Natural killer cell (primary cell): ENCODE data around the gene ZNF764. TPM values are rescaled to one million over a fixed set of nuclear protein-coding genes. Genes with fewer than 3 reads are reported as not detected.

ENCODE experiments used
- ATAC-seq, 3 donors: fragments of 150-1000 bp in 2 of 3; fragments of 200-7000 bp in 1 of 3; cut with Tn5 transposase; 1 replicate in 1 of 3; 2 replicates in 2 of 3; pipeline ENCODE4 v1.10.0; 2021; ENCODE audit warnings: mild to moderate bottlenecking in 2 of 3, moderate library complexity in 2 of 3
- DNase-seq, 2 donors: peaks; one replicate each; pipeline versions ENCODE4 v3.0.0 to v3.0.0-alpha.2; 2013 to 2021; ENCODE audit warnings: mixed read lengths in 1 of 2
- H3K27ac ChIP-seq: one replicate; pipeline ENCODE4 v1.5.1; 2013; ENCODE audit warnings: mild to moderate bottlenecking, low read length
- H3K27me3 ChIP-seq: one replicate; pipeline ENCODE4 v1.6.1; 2013; ENCODE audit warnings: low read length; ENCODE audit not compliant: control insufficient read depth, insufficient read depth
- H3K36me3 ChIP-seq: one replicate; pipeline ENCODE4 v1.6.1; 2013; ENCODE audit warnings: low read length; ENCODE audit not compliant: control insufficient read depth, insufficient read depth
- H3K4me1 ChIP-seq: one replicate; pipeline ENCODE4 v1.6.1; 2013; ENCODE audit warnings: low read length; ENCODE audit not compliant: control insufficient read depth, insufficient read depth
- H3K4me3 ChIP-seq: one replicate; pipeline ENCODE4 v1.5.1; 2013; ENCODE audit warnings: low read length
- H3K9me3 ChIP-seq: one replicate; pipeline ENCODE4 v1.6.1; 2013; ENCODE audit warnings: low read length; ENCODE audit not compliant: control insufficient read depth, insufficient read depth
- H3K27ac Mint-ChIP-seq, 2 donors: one replicate each; pipeline ENCODE4 v1.8.0; 2022; ENCODE audit warnings: mild to moderate bottlenecking in 2 of 2, mixed read lengths in 2 of 2, moderate library complexity in 1 of 2
- H3K27me3 Mint-ChIP-seq, 2 donors: one replicate each; pipeline ENCODE4 v1.8.0; 2022; ENCODE audit warnings: low read depth in 2 of 2, mixed read lengths in 2 of 2
- H3K36me3 Mint-ChIP-seq: one replicate; pipeline ENCODE4 v1.8.0; 2022; ENCODE audit warnings: mixed read lengths
- H3K4me1 Mint-ChIP-seq, 2 donors: one replicate each; pipeline ENCODE4 v1.8.0; 2022; ENCODE audit warnings: mixed read lengths in 2 of 2
- H3K4me3 Mint-ChIP-seq: one replicate; pipeline ENCODE4 v1.8.0; 2022; ENCODE audit warnings: mild to moderate bottlenecking, moderate library complexity, mixed read lengths
- H3K9me3 Mint-ChIP-seq, 2 donors: one replicate each; pipeline ENCODE4 v1.8.0; 2022; ENCODE audit warnings: mixed read lengths in 2 of 2
- WGBS: methylation state at CpG from one replicate; pipeline ENCODE4 v1.1.7; 2013; ENCODE audit warnings: missing lambda C conversion rate; ENCODE audit not compliant: insufficient coverage; 5-methylcytosine and 5-hydroxymethylcytosine counted together
- intact Hi-C: fragments of 100-400 bp; cut with micrococcal nuclease; formaldehyde crosslinking; loops from one replicate; pipeline ENCODE4 v1.14.2; 2022
- total RNA-seq, 4 donors: library from RNA; stranded (reverse); fragments of 120-200 nt in 1 of 4; gene quantifications; one replicate each; pipeline versions ENCODE4 v1.2.3 to v1.2.4, GENCODE V29; 2013 to 2022
- TF ChIP-seq, protein P1 (sequence below): fragments of 200-600 bp; IDR thresholded peaks from one replicate; pipeline ENCODE4 v1.8.0; 2022; ENCODE audit warnings: antibody characterized with exemption

ZNF764 gene
- total RNA-seq, 3 donors from 2014 or later (not counting 1 experiment from before 2014, with no cell fraction given): 9.6 to 13.0 (median 11.7) TPM

DNA sequence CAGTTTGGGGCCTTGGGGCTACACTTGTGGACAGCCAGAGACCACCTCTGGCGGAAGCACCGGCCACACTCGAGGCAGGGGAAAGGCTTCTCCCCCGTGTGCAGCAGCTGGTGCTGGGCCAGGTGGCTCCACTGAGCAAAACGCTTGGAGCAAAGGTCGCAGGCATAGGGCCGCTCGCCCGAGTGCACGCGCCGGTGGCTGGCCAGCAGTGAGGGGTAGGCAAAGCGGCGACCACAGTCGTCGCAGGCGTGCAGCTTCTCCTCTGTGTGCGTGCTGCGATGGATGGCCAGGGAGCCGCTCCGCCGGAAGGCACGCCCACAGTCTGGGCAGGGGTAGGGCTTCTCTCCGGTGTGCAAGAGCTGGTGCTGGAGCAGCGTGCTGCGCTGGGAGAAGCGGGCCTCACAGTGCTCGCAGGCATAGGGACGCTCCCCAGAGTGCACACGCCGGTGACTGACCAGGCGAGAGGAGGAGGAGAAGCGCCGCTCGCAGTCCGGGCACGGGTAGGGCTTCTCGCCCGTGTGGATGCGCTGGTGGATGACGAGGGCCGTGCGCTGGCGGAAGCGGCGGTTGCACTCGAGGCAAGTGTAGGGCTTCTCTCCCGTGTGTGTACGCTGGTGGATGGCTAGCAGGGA, 46.3 kb upstream of the ZNF764 start:
- intact Hi-C loops: no loop called here
- H3K4me3 ChIP-seq: no peak overlapping the region
- DNase-seq: no peak
- Mint-ChIP-seq H3K36me3 (no peaks in the 10 kb centered on the region), H3K4me3 (no peak overlapping the region), H3K4me1 (peaks cover 0 to 8% of the 10 kb centered on the region in 2 donors), H3K9me3 (no peaks in the 10 kb centered on the region), H3K27me3 (no peaks in the 10 kb centered on the region), H3K27ac (no peak overlapping the region)
- H3K9me3 ChIP-seq: no peaks in the 10 kb centered on the region
- H3K4me1 ChIP-seq: peaks cover 11% of the 10 kb centered on the region
- H3K36me3 ChIP-seq: peaks cover 26% of the 10 kb centered on the region
- ATAC-seq: no peak
- no peak overlapping the region for H3K27ac ChIP-seq
- TF ChIP-seq, protein P1, sequence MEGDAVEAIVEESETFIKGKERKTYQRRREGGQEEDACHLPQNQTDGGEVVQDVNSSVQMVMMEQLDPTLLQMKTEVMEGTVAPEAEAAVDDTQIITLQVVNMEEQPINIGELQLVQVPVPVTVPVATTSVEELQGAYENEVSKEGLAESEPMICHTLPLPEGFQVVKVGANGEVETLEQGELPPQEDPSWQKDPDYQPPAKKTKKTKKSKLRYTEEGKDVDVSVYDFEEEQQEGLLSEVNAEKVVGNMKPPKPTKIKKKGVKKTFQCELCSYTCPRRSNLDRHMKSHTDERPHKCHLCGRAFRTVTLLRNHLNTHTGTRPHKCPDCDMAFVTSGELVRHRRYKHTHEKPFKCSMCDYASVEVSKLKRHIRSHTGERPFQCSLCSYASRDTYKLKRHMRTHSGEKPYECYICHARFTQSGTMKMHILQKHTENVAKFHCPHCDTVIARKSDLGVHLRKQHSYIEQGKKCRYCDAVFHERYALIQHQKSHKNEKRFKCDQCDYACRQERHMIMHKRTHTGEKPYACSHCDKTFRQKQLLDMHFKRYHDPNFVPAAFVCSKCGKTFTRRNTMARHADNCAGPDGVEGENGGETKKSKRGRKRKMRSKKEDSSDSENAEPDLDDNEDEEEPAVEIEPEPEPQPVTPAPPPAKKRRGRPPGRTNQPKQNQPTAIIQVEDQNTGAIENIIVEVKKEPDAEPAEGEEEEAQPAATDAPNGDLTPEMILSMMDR: no peak
- WGBS: 97% methylated on average over 49 of the region's 49 CpGs
- no peaks in the 10 kb centered on the region for H3K27me3 ChIP-seq

GRCh38 chr16:30603945-30604315, 45.8 kb upstream of the ZNF764 start:
- peaks cover 6% of the 10 kb centered on the region for H3K4me1 ChIP-seq
- no peak overlapping the region for H3K27ac ChIP-seq
- H3K9me3 ChIP-seq: no peaks in the 10 kb centered on the region
- Mint-ChIP-seq H3K27me3 (no peaks in the 10 kb centered on the region), H3K36me3 (no peaks in the 10 kb centered on the region), H3K4me1 (peaks cover 0 to 3% of the 10 kb centered on the region in 2 donors), H3K4me3 (no peak overlapping the region), H3K9me3 (no peaks in the 10 kb centered on the region), H3K27ac (no peak overlapping the region)
- DNase-seq (no peak), ATAC-seq (no peak)
- WGBS: 95% methylated on average over 7 of the region's 7 CpGs
- TF ChIP-seq, protein P1: no peak
- H3K27me3 ChIP-seq: no peaks in the 10 kb centered on the region
- peaks cover 26% of the 10 kb centered on the region for H3K36me3 ChIP-seq
- H3K4me3 ChIP-seq: no peak overlapping the region
- intact Hi-C loops: no loop called here

DNA sequence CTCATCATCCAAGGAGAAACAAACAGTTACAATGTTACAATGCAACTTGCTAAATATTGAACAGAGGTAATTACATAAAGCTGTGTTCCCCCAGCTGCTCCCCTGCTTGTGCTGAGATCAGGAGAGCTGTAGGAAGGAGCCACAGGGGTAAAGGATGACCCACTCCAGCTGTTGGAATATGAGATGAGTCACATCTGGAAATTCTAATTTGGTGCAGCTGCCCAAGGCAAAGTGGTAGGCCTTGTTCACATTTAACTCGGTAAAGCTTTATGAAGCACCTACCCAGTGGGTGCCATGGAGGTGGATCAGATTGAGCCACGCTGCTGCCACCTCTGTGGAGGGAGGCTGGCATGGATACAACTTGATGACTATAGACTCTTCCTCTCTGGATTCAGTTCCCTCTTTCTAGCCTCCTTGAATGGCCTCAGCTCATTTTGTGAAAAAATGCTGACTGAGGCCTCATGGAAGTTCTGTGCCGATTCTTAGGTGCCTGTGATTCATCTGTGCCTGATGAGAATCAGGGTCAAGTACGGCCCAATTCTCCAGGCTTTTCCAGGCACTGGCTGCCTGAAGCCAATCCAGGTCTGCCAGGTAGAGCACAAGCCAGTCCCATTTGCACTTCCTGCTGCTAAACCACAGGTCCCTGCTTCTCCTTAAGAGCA, 44.6 kb upstream of the ZNF764 start:
- no peak for ATAC-seq
- no peaks in the 10 kb centered on the region for H3K36me3 Mint-ChIP-seq

More for the DNA sequence above, 44.6 kb upstream of the ZNF764 start:
- H3K4me3 Mint-ChIP-seq: no peak overlapping the region
- Histone ChIP-seq H3K27ac (no peak overlapping the region), H3K4me1 (peaks cover 3% of the 10 kb centered on the region), H3K9me3 (no peaks in the 10 kb centered on the region), H3K36me3 (peaks cover 26% of the 10 kb centered on the region), H3K27me3 (no peaks in the 10 kb centered on the region), H3K4me3 (no peak overlapping the region)
- H3K27ac Mint-ChIP-seq: no peak overlapping the region
- H3K9me3 Mint-ChIP-seq: no peaks in the 10 kb centered on the region
- no peak for DNase-seq
- intact Hi-C loops: no loop called here
- no peaks in the 10 kb centered on the region for H3K27me3 Mint-ChIP-seq
- 86% methylated on average over 4 of the region's 4 CpGs for WGBS
- TF ChIP-seq, protein P1: no peak
- no peaks in the 10 kb centered on the region for H3K4me1 Mint-ChIP-seq
